Common myeloid progenitor, CD34-positive (primary cell): ENCODE data around the gene SLC17A8.

Source experiments
- CTCF ChIA-PET: fragments of 350-600 bp; sonication (Branson Sonifier 250); formaldehyde crosslinking; loops from one replicate; lab custom pipeline; 2021; ENCODE audit warnings: antibody characterized with exemption; lab: Charles Lee
- POLR2A ChIA-PET: fragments of 350-600 bp; sonication (Branson Sonifier 250); formaldehyde crosslinking; loops from one replicate; lab custom pipeline; 2021; ENCODE audit warnings: antibody characterized with exemption; lab: Charles Lee
- DNase-seq, 3 donors: peaks; one replicate each; pipeline versions ENCODE4 v3.0.0 to v3.0.0-alpha.2; 2013
- H3K27ac ChIP-seq, 2 experiments: 1 replicate in 1 of 2; 2 replicates in 1 of 2; pipeline ENCODE4 v1.7.0; 2013; ENCODE audit warnings: inconsistent platforms in 2 of 2, low read length in 2 of 2, mild to moderate bottlenecking in 2 of 2, low read depth in 1 of 2, moderate library complexity in 1 of 2; ENCODE audit not compliant: severe bottlenecking in 2 of 2, insufficient read depth in 1 of 2, poor library complexity in 1 of 2
- H3K27me3 ChIP-seq, 5 experiments: replicated peaks in 2 of 5; 1 replicate in 3 of 5; 2 replicates in 2 of 5; pipeline versions ENCODE4 v1.6.1 to v1.7.0; 2013; ENCODE audit warnings: low read length in 4 of 5, mild to moderate bottlenecking in 2 of 5, moderate library complexity in 2 of 5, inconsistent platforms in 1 of 5; ENCODE audit not compliant: insufficient read depth in 5 of 5, control insufficient read depth in 4 of 5
- H3K36me3 ChIP-seq, 4 experiments: 1 replicate in 2 of 4; 2 replicates in 2 of 4; pipeline versions ENCODE4 v1.6.1 to v1.7.0; 2013; ENCODE audit warnings: low read length in 3 of 4, control low read depth in 1 of 4, mild to moderate bottlenecking in 1 of 4; ENCODE audit not compliant: control insufficient read depth in 4 of 4, insufficient read depth in 4 of 4
- H3K4me1 ChIP-seq, 4 experiments: 1 replicate in 3 of 4; 2 replicates in 1 of 4; pipeline versions ENCODE4 v1.6.1 to v1.7.1; 2013; ENCODE audit warnings: low read length in 3 of 4, mild to moderate bottlenecking in 3 of 4, control low read depth in 1 of 4, inconsistent platforms in 1 of 4, moderate library complexity in 1 of 4; ENCODE audit not compliant: control insufficient read depth in 4 of 4, insufficient read depth in 4 of 4; ENCODE audit errors: control extremely low read depth in 1 of 4
- H3K4me3 ChIP-seq, 7 experiments: 1 replicate in 4 of 7; 2 replicates in 3 of 7; pipeline versions ENCODE4 v1.5.1 to v1.7.0; 2013; ENCODE audit warnings: mild to moderate bottlenecking in 7 of 7, low read length in 6 of 7, moderate library complexity in 6 of 7, inconsistent platforms in 2 of 7, low read depth in 2 of 7, control low read depth in 1 of 7; ENCODE audit not compliant: insufficient read depth in 4 of 7, control insufficient read depth in 1 of 7; ENCODE audit errors: extremely low read depth in 1 of 7
- H3K9me3 ChIP-seq, 5 experiments: 1 replicate in 4 of 5; 2 replicates in 1 of 5; pipeline versions ENCODE4 v1.6.1 to v1.7.1; 2013; ENCODE audit warnings: low read length in 4 of 5, mild to moderate bottlenecking in 2 of 5, inconsistent platforms in 1 of 5, low read depth in 1 of 5, moderate library complexity in 1 of 5; ENCODE audit not compliant: control insufficient read depth in 4 of 5, insufficient read depth in 2 of 5; ENCODE audit errors: control extremely low read depth in 1 of 5
- WGBS: methylation state at CpG from one replicate; pipeline ENCODE4 v1.1.5; 2013; ENCODE audit not compliant: insufficient coverage; 5-methylcytosine and 5-hydroxymethylcytosine counted together

SLC17A8 gene

DNA sequence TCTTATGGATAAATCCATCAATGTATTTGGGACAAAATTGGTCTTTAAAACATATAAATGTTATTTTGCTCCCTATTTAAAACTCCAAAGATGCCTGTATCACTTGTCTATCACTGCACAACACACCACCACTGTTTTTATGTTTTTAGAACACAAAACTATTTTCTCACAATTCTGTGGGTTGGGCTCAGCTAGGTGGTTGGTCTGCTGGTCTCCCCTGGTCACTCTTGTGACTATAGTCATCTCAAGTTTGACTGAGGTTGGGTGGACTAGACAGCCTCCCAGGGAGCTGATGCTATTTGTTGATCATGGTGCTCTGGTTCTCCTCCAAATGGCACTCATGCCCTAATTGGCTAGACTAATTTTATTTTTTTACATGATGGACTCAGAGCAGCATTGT, 77.3 kb downstream of the SLC17A8 start:
- H3K36me3 ChIP-seq = no peaks in the 10 kb centered on the region
- CTCF ChIA-PET = interaction anchor here (1.0 kb wide), 1 partner anchor 13 kb away, joined by 4 read pairs; no protein-coding TSS in a partner anchor
- POLR2A ChIA-PET = no interaction called here

DNA sequence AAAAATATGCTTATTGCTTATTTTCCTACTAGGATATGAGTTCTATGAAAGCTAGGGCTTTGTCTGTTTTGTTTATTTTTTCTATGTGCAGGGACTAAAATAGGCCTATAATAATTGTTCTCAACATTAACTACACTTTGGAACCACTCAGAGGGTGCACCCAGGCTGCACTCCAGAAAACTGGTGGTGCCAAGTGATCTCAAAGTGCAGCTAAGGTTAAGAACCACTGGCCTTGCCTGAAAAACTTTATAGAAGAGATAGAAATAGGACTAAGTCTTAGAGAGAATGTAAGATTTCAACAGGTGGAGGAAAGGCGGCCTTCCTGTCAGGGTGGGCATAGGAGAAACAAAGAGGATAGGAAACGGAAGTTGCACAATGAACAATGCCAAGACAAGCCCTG, 79.1 kb downstream of the SLC17A8 start:
- Histone ChIP-seq H3K9me3 (no peaks in the 10 kb centered on the region), H3K4me3 (no peak overlapping the region), H3K4me1 (peaks cover 0 to 22% (median 2%) of the 10 kb centered on the region in 4 experiments), H3K27me3 (no peaks in the 10 kb centered on the region), H3K27ac (no peak overlapping the region), H3K36me3 (no peaks in the 10 kb centered on the region)
- ChIA-PET CTCF (interaction anchor here (0.7 to 2.0 kb wide), 3 partner anchors 9 to 32 kb away, joined by 3 to 4 read pairs (median 4); no protein-coding TSS in a partner anchor), POLR2A (interaction anchor here (0.6 kb wide), 1 partner anchor 12 kb away, joined by 3 read pairs; no protein-coding TSS in a partner anchor)
- peak; percentile 7 to 26 (median 9) for DNase-seq
- WGBS = 33% methylated on average over 2 of the region's 2 CpGs

More for the DNA sequence above, 77.3 kb downstream of the SLC17A8 start:
- H3K27me3 ChIP-seq = no peaks in the 10 kb centered on the region
- DNase-seq = no peak
- H3K27ac ChIP-seq = no peak overlapping the region
- peaks cover 0 to 22% (median 2%) of the 10 kb centered on the region in 4 experiments for H3K4me1 ChIP-seq
- H3K4me3 ChIP-seq = no peak overlapping the region
- H3K9me3 ChIP-seq = no peaks in the 10 kb centered on the region

DNA sequence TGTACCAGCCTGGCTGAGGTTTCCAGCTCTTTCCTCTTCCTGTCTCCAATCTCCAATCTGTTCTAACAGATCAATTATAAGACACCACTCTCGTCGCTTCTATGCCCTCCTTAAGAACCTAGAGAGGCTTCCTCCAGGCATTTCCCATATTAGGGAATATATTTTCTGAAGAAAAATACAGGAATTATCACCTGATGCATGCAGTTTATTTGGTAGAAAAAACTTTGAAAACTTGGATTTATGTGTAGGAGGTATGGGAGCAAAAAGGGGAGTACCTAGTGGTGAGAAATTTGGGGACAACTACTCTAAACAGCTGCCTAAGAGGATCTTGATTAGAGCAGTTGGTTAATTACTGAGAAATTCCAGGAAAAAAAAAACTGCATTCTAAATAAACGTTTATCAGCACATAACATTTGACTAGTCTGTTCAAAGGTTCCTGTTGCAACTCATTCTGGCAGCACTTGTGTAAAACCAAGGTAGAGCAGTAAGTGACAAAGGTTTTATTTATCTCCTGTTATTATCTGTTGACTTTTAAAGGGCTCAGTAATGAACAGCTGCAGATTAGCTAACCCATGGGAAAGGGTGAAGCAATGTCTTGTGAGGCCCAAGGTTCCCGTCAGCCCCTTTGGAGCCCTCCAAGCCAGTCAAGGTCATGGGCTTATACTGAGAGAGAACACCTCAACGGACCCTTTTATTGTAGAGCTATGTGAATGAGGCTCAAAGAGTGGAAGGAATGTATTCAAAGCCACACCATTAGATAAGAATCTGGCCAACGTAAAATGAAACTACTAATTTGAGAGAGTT, 80.4 kb downstream of the SLC17A8 start:
- ChIA-PET CTCF (no interaction called here), POLR2A (interaction anchor here (0.6 kb wide), 2 partner anchors 23 to 47 kb away, joined by 3 to 4 read pairs; no protein-coding TSS in a partner anchor)
- peak in 2 of 3 donors; percentile 19 to 36 for DNase-seq
- H3K4me1 ChIP-seq = peaks cover 0 to 22% (median 2%) of the 10 kb centered on the region in 4 experiments
- H3K27me3 ChIP-seq = no peaks in the 10 kb centered on the region
- WGBS = 20% methylated on average over 1 of the region's 6 CpGs
- no peaks in the 10 kb centered on the region for H3K9me3 ChIP-seq
- H3K4me3 ChIP-seq = peak overlapping the region in 2 of 7 experiments; percentile 14 to 30
- H3K27ac ChIP-seq = no peak overlapping the region
- H3K36me3 ChIP-seq = no peaks in the 10 kb centered on the region

GRCh38 chr12:100439797-100440196, 82.9 kb downstream of the SLC17A8 start:
- Histone ChIP-seq H3K4me1 (peaks cover 0 to 22% (median 2%) of the 10 kb centered on the region in 4 experiments), H3K36me3 (no peaks in the 10 kb centered on the region), H3K4me3 (no peak overlapping the region), H3K27ac (no peak overlapping the region), H3K9me3 (no peaks in the 10 kb centered on the region), H3K27me3 (no peaks in the 10 kb centered on the region)
- ChIA-PET CTCF (no interaction called here), POLR2A (no interaction called here)
- DNase-seq = no peak
- WGBS = no CpG with 5 or more reads among the region's 2 CpGs

DNA sequence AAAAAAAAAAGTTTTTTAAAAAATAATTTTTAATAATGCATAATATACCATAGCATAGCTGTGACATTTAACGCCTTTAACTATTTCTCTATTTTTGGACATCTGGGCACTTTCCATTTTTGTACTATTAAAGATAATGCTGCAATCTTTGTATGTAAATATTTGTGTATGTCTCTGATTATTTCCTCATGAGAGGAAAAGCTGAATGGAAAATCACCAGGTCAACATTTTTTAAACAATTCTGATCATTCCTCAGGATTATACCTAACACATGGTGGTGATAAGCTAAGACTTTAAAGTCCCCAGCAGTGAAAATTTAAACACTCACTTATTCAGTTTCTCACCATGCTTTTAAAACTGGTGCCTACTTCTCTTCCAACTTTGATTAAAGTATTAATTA, 85.5 kb downstream of the SLC17A8 start:
- no peaks in the 10 kb centered on the region for H3K36me3 ChIP-seq
- ChIA-PET CTCF (interaction anchor here (0.7 kb wide), 1 partner anchor 10 kb away, joined by 3 read pairs; no protein-coding TSS in a partner anchor), POLR2A (no interaction called here)
- no peak for DNase-seq
- WGBS = no CpG with 5 or more reads among the region's 1 CpG
- peaks cover 0 to 9% (median 6%) of the 10 kb centered on the region in 4 experiments for H3K4me1 ChIP-seq
- H3K27me3 ChIP-seq = no peaks in the 10 kb centered on the region
- no peaks in the 10 kb centered on the region for H3K9me3 ChIP-seq
- no peak overlapping the region for H3K4me3 ChIP-seq
- H3K27ac ChIP-seq = no peak overlapping the region

DNA sequence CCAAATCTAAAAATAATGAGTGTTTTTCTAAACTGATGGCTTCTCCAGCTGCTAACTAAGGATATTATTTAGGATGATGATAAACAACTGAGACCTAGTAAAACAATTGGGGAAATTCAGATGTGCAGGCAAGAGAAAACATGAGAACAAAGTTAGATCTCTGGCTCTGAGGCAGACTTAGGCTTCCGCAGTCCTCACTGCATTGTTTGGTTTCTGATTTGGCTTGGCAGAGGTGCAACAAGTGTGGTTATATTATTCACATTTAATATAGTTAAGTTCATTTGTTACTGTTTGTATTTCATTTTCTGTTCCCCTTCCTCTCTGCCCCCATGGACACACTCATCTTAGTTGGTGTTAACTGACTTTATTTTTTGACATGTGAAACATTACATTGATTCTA, 86.6 kb downstream of the SLC17A8 start:
- ChIA-PET POLR2A (no interaction called here), CTCF (interaction anchor here (0.6 kb wide), 1 partner anchor 15 kb away, joined by 3 read pairs; no protein-coding TSS in a partner anchor)
- no peaks in the 10 kb centered on the region for H3K9me3 ChIP-seq
- no peak overlapping the region for H3K27ac ChIP-seq
- H3K27me3 ChIP-seq = no peaks in the 10 kb centered on the region
- peak in 1 of 3 donors; percentile 6 for DNase-seq
- peaks cover 0 to 9% (median 8%) of the 10 kb centered on the region in 4 experiments for H3K4me1 ChIP-seq
- H3K36me3 ChIP-seq = no peaks in the 10 kb centered on the region
- WGBS = no CpG with 5 or more reads among the region's 1 CpG
- H3K4me3 ChIP-seq = no peak overlapping the region

DNA sequence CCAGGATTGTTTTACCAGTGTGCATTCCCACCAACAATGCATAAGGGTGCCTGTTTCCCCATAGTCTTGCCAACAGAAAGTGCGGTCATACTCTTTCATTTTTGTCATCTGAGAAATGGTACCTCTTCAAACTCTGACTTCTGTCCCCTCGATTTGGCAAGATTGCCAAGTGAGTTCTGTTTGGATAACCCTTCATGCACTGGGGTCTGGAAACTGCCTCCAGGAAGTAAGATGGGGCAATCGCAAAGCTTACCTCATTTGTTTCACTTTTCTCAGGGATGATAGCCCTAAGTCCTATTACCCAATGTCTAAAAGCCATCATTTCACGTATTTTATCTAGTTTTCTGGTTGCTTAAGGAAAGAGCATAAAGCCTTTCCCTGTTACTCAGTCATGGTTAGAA, 88.2 kb downstream of the SLC17A8 start:
- ChIA-PET POLR2A (interaction anchor here (0.7 kb wide), 1 partner anchor 85 kb away, joined by 4 read pairs; no protein-coding TSS in a partner anchor), CTCF (no interaction called here)
- Histone ChIP-seq H3K27me3 (no peaks in the 10 kb centered on the region), H3K36me3 (no peaks in the 10 kb centered on the region), H3K4me1 (peaks cover 0 to 9% (median 8%) of the 10 kb centered on the region in 4 experiments), H3K9me3 (no peaks in the 10 kb centered on the region), H3K4me3 (no peak overlapping the region), H3K27ac (no peak overlapping the region)
- DNase-seq = no peak
- 100% methylated on average over 3 of the region's 4 CpGs for WGBS
